ENCODE results near the gene SCYGR6.

DNA sequence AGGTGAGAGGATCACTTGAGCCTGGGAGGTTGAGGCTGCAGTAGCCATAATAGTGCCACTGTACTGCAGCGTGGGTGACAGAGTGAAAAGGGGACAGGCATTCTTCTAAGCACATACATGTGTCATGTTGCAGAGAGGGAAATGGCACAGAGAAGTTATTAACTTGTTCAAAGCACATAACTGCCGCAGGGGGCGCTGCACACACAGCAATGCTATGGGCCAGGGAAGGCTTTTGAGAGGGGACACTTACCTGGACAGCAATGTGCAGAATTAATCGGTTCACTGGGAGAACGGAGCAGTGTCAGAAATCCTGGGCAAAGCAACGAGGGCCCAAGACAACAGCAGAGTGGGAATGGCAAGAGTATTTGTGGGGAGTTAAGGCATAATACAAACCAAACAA lies 23.5 kb upstream of the SCYGR6 start:
- TF ChIP-seq, protein P1, sequence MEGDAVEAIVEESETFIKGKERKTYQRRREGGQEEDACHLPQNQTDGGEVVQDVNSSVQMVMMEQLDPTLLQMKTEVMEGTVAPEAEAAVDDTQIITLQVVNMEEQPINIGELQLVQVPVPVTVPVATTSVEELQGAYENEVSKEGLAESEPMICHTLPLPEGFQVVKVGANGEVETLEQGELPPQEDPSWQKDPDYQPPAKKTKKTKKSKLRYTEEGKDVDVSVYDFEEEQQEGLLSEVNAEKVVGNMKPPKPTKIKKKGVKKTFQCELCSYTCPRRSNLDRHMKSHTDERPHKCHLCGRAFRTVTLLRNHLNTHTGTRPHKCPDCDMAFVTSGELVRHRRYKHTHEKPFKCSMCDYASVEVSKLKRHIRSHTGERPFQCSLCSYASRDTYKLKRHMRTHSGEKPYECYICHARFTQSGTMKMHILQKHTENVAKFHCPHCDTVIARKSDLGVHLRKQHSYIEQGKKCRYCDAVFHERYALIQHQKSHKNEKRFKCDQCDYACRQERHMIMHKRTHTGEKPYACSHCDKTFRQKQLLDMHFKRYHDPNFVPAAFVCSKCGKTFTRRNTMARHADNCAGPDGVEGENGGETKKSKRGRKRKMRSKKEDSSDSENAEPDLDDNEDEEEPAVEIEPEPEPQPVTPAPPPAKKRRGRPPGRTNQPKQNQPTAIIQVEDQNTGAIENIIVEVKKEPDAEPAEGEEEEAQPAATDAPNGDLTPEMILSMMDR (IDR thresholded peaks at IDR 0.05), result no peak
- no peak for TF ChIP-seq POLR2A (IDR thresholded peaks at IDR 0.05)

Data from stomach (tissue), 4 donors.